Kidney (tissue), 14 donors: ENCODE measurements around the gene GALNT14. TPM values are rescaled to one million over a fixed set of nuclear protein-coding genes. Genes with fewer than 3 reads are reported as not detected.

ENCODE experiments used
- DNase-seq, 5 donors: peaks; one replicate each; pipeline ENCODE4 v3.0.0-alpha.2; 2013 to 2020
- FAIRE-seq: peaks from 2 replicates; lab custom pipeline; 2012; peaks lifted over from hg19 to GRCh38; lab: Jason Lieb, UNC
- H3K27ac ChIP-seq, 2 donors: one replicate each; pipeline ENCODE4 v1.7.0; 2013; ENCODE audit warnings: low read depth in 2 of 2, low read length in 2 of 2, inconsistent platforms in 1 of 2
- H3K27me3 ChIP-seq: one replicate; pipeline ENCODE4 v1.7.1; 2013; ENCODE audit warnings: low read length, inconsistent platforms; ENCODE audit not compliant: control insufficient read depth, insufficient read depth
- H3K36me3 ChIP-seq, 3 donors: one replicate each; pipeline versions ENCODE4 v1.7.0 to v1.7.1; 2013; ENCODE audit warnings: low read length in 3 of 3, control low read depth in 1 of 3, inconsistent platforms in 1 of 3; ENCODE audit not compliant: insufficient read depth in 3 of 3, control insufficient read depth in 2 of 3
- H3K4me1 ChIP-seq, 3 donors: one replicate each; pipeline versions ENCODE4 v1.7.0 to v1.7.1; 2013; ENCODE audit warnings: low read length in 3 of 3, inconsistent platforms in 1 of 3, low read depth in 1 of 3; ENCODE audit not compliant: control insufficient read depth in 2 of 3, insufficient read depth in 2 of 3
- H3K4me3 ChIP-seq, 3 donors: one replicate each; pipeline versions ENCODE4 v1.7.0 to v1.8.1; 2013; ENCODE audit warnings: low read length in 3 of 3, control low read depth in 1 of 3, inconsistent platforms in 1 of 3
- H3K9ac ChIP-seq, 3 donors: one replicate each; pipeline versions ENCODE4 v1.7.0 to v1.7.1; 2013; ENCODE audit warnings: low read length in 3 of 3, control low read depth in 1 of 3, inconsistent platforms in 1 of 3
- H3K9me3 ChIP-seq, 3 donors: one replicate each; pipeline versions ENCODE4 v1.7.0 to v1.7.1; 2013; ENCODE audit warnings: low read length in 3 of 3, control low read depth in 1 of 3, inconsistent platforms in 1 of 3; ENCODE audit not compliant: control insufficient read depth in 2 of 3, insufficient read depth in 1 of 3
- intact Hi-C: fragments of 100-400 bp; cut with DNase I; formaldehyde crosslinking; loops from one replicate; pipeline ENCODE4 v1.11.1; 2022
- polyA plus RNA-seq: library from polyadenylated mRNA; stranded (reverse); fragments of 350-450 nt; fragmentation: Illumina TruSeq; extraction: RNeasy Lipid Tissue Mini Kit (QIAGEN cat#74804); gene quantifications from one replicate; pipeline ENCODE4 v1.2.3, GENCODE V29; 2014; ENCODE audit warnings: low read depth, low replicate concordance; ENCODE audit not compliant: insufficient read depth
- total RNA-seq: library from RNA; stranded (reverse); fragmentation: NEBNext Ultra II Directional; extraction: Animal tissue kit (Norgen Biotek cat#: 25700); gene quantifications from one replicate; pipeline ENCODE4 v1.2.1, GENCODE V29; 2021
- TF ChIP-seq, protein P1 (sequence below): IDR thresholded peaks from 3 replicates; pipeline ENCODE4 v1.5.1; 2012; ENCODE audit warnings: mild to moderate bottlenecking, moderate library complexity, borderline replicate concordance; ENCODE audit not compliant: insufficient read depth; ENCODE audit errors: extremely low read depth
- donor health status: control.
- donor health status: control.
- donor health status: control.
- donor health status: control.
- donor health status: control.
- donor health status: DM: yes; HTN: yes; CAD: no.
- donor health status: Normal renal cell carcinoma (clear cell type).

Gene GALNT14
- total and polyA plus RNA-seq, 2 donors from 2014 or later = 84.6 to 90.3 TPM

DNA sequence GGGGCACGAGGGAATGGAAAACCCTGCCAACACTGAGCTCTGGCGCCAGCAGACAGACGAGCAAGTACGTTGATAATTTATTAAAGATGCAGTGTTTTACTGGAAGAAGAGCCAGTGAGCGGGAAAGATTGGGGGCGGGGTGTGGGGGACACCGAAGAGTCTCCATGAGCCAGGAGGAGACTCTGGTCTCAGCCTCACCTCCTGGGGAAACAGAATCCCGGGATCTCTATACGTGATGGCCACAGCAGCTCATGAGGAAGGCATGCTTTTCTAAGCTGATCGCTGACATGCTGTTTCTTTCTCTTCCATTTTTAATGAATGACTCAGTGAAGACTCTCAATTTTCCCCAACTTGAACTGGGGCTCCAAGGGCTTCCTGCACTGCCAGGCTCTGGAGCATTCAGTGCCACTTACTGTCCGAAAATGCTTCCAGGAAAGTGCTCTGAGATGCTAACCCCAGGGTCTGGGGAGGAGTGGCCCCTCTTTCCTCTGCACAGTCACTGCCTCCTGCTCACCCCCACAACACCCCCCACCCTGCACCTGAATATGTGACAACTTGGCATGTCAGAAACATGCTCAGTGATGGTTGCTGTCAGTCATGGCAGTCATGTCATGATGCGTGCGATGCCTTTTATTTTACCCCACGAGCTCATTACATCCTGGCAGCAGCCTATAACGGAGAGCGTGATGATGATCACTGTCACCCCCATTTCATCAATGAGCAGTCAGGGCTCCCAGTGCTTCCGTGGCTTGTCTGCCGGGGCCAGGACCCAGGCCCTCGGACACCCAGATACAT, 166.8 kb downstream of the GALNT14 start:
- Histone ChIP-seq H3K4me1 (peaks cover 0 to 19% (median 11%) of the 10 kb centered on the region in 3 donors), H3K27me3 (no peaks in the 10 kb centered on the region), H3K9ac (no peak overlapping the region), H3K9me3 (no peaks in the 10 kb centered on the region), H3K36me3 (peaks cover 0 to 8% (median 0%) of the 10 kb centered on the region in 3 donors), H3K27ac (no peak overlapping the region), H3K4me3 (no peak overlapping the region)
- no peak for FAIRE-seq
- TF ChIP-seq, protein P1, sequence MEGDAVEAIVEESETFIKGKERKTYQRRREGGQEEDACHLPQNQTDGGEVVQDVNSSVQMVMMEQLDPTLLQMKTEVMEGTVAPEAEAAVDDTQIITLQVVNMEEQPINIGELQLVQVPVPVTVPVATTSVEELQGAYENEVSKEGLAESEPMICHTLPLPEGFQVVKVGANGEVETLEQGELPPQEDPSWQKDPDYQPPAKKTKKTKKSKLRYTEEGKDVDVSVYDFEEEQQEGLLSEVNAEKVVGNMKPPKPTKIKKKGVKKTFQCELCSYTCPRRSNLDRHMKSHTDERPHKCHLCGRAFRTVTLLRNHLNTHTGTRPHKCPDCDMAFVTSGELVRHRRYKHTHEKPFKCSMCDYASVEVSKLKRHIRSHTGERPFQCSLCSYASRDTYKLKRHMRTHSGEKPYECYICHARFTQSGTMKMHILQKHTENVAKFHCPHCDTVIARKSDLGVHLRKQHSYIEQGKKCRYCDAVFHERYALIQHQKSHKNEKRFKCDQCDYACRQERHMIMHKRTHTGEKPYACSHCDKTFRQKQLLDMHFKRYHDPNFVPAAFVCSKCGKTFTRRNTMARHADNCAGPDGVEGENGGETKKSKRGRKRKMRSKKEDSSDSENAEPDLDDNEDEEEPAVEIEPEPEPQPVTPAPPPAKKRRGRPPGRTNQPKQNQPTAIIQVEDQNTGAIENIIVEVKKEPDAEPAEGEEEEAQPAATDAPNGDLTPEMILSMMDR = no peak
- intact Hi-C loops = no loop called here
- DNase-seq = no peak

DNA sequence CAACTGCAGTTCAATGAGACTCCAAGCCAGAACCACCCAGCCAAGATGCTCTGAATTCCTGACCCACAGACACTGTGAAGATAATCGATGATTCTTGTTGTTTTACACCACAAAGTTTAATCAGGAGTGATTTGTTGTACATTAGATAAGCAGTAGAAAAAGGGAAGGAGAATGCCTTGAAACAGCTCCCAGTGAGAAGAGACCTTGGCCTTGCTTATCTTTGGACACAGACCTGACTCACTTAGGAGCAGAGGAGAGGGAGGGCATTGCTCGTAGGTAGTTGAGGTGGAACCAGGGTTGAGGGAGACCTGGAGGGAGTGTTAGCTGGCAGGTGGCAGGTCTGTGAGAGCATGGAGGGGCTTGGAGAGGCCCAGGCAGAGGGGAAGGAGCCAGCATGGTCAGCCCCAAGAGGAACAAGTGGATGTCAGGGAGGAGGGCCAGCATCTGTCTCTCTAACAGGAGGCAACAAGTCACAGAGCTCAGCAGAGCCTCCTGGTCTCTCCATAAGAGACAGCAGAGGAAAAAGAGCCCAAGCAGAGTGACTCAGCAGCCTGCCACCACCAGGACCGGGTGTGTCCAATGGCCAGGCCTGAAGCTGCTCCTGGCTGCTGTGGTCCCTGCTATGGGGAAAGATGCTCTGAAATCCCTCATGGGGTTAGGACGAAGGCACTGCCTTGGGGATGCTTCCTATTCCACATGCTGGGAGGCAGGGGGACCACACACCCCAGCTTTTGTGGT, 169.4 kb downstream of the GALNT14 start:
- no peaks in the 10 kb centered on the region for H3K9me3 ChIP-seq
- DNase-seq = no peak
- intact Hi-C loops = no loop called here
- no peak overlapping the region for H3K27ac ChIP-seq
- H3K27me3 ChIP-seq = no peaks in the 10 kb centered on the region
- no peak overlapping the region for H3K4me3 ChIP-seq
- TF ChIP-seq, protein P1 = no peak
- no peak for FAIRE-seq
- peaks cover 0 to 25% (median 7%) of the 10 kb centered on the region in 3 donors for H3K36me3 ChIP-seq
- H3K9ac ChIP-seq = no peak overlapping the region
- H3K4me1 ChIP-seq = peaks cover 0 to under 1% (median under 1%) of the 10 kb centered on the region in 3 donors

GRCh38 chr2:30966786-30967185, 171.5 kb downstream of the GALNT14 start:
- Histone ChIP-seq H3K4me3 (no peak overlapping the region), H3K9ac (no peak overlapping the region), H3K4me1 (no peaks in the 10 kb centered on the region), H3K27me3 (no peaks in the 10 kb centered on the region), H3K9me3 (no peaks in the 10 kb centered on the region), H3K27ac (no peak overlapping the region), H3K36me3 (peaks cover 0 to 19% (median 10%) of the 10 kb centered on the region in 3 donors)
- FAIRE-seq = no peak
- no peak for DNase-seq
- TF ChIP-seq, protein P1 = no peak
- intact Hi-C loops = no loop called here
